Thoracic aorta (tissue), 2 donors: ENCODE results near the gene PAK6. TPM values are rescaled to one million over a fixed set of nuclear protein-coding genes. Genes with fewer than 3 reads are reported as not detected.

Experiments
- ATAC-seq: fragments of 150-250 bp; one replicate; pipeline ENCODE4 v1.8.0; 2017; ENCODE audit warnings: low read depth; ENCODE audit not compliant: insufficient number of reproducible peaks, low FRiP score
- DNase-seq: peaks from one replicate; pipeline ENCODE4 v3.0.0-alpha.2; 2020; ENCODE audit warnings: low spot score
- H3K27ac ChIP-seq, 2 donors: fragments of 200-600 bp; sonication (generic); 1 replicate in 1 of 2; 2 replicates in 1 of 2; pipeline ENCODE4 v1.5.1; 2016; ENCODE audit warnings: mild to moderate bottlenecking in 2 of 2, moderate library complexity in 2 of 2
- H3K27me3 ChIP-seq: fragments of 200-600 bp; sonication (generic); replicated peaks from 2 replicates; pipeline ENCODE4 v1.6.0; 2016; ENCODE audit warnings: mild to moderate bottlenecking; ENCODE audit not compliant: insufficient read depth
- H3K36me3 ChIP-seq: fragments of 200-600 bp; sonication (generic); one replicate; pipeline ENCODE4 v1.5.1; 2016
- H3K4me1 ChIP-seq, 2 donors: fragments of 200-600 bp; sonication (generic); 1 replicate in 1 of 2; 2 replicates in 1 of 2; pipeline versions ENCODE4 v1.5.1 to v1.6.0; 2016; ENCODE audit warnings: low read depth in 2 of 2, mild to moderate bottlenecking in 1 of 2; ENCODE audit not compliant: control insufficient read depth in 1 of 2
- H3K4me3 ChIP-seq: fragments of 200-600 bp; sonication (generic); 2 replicates; pipeline ENCODE4 v1.5.1; 2016; ENCODE audit warnings: mild to moderate bottlenecking
- H3K9me3 ChIP-seq: fragments of 200-600 bp; sonication (generic); 2 replicates; pipeline ENCODE4 v1.5.1; 2016
- CTCF ChIP-seq: fragments of 200-600 bp; sonication (generic); IDR thresholded peaks from one replicate; pipeline ENCODE4 v1.5.1; 2019; ENCODE audit warnings: antibody characterized with exemption
- total RNA-seq, 2 donors: library from RNA; depleted of rRNA; stranded (reverse); fragments of >200 nt; gene quantifications; one replicate each; pipeline versions ENCODE4 v1.1.0 to v1.2.3, GENCODE V29; 2016

Gene PAK6
- total RNA-seq, 2 donors from 2014 or later = 0.68 to 0.78 TPM

GRCh38 chr15:40241269-40242212 lies 2.7 kb downstream of the PAK6 start:
- TF ChIP-seq CTCF = no peak

GRCh38 chr15:40242213-40242599 lies 3.3 kb downstream of the PAK6 start:
- ATAC-seq = no peak
- no peak for DNase-seq
- H3K4me1 ChIP-seq = peaks cover 10% of the 10 kb centered on the region in 2 donors
- no peaks in the 10 kb centered on the region for H3K36me3 ChIP-seq
- no peak for TF ChIP-seq CTCF
- H3K27me3 ChIP-seq = no peaks in the 10 kb centered on the region
- no peaks in the 10 kb centered on the region for H3K9me3 ChIP-seq
- no peak overlapping the region for H3K27ac ChIP-seq
- H3K4me3 ChIP-seq = no peak overlapping the region

More at GRCh38 chr15:40241269-40242212, 2.7 kb downstream of the PAK6 start:
- no peaks in the 10 kb centered on the region for H3K36me3 ChIP-seq
- H3K4me1 ChIP-seq = peaks cover 10% of the 10 kb centered on the region in 2 donors
- no peaks in the 10 kb centered on the region for H3K9me3 ChIP-seq
- H3K4me3 ChIP-seq = no peak overlapping the region
- H3K27me3 ChIP-seq = no peaks in the 10 kb centered on the region
- DNase-seq = no peak
- H3K27ac ChIP-seq = no peak overlapping the region
- ATAC-seq = no peak

- no peaks in the 10 kb centered on the region for H3K36me3 ChIP-seq
- no peaks in the 10 kb centered on the region for H3K27me3 ChIP-seq
- no peaks in the 10 kb centered on the region for H3K9me3 ChIP-seq
- no peak for ATAC-seq
- TF ChIP-seq CTCF = no peak
- no peak overlapping the region for H3K27ac ChIP-seq
- H3K4me1 ChIP-seq = peaks cover 10% of the 10 kb centered on the region in 2 donors
- DNase-seq = no peak
- H3K4me3 ChIP-seq = no peak overlapping the region
Observed at GRCh38 chr15:40242601-40243000, 3.7 kb downstream of the PAK6 start.

GRCh38 chr15:40243126-40243810 lies 4.4 kb downstream of the PAK6 start:
- Histone ChIP-seq H3K4me1 (peaks cover 10% of the 10 kb centered on the region in 2 donors), H3K36me3 (no peaks in the 10 kb centered on the region), H3K27me3 (no peaks in the 10 kb centered on the region), H3K4me3 (no peak overlapping the region), H3K27ac (no peak overlapping the region), H3K9me3 (no peaks in the 10 kb centered on the region)
- TF ChIP-seq CTCF = no peak
- DNase-seq (no peak), ATAC-seq (no peak)

- Histone ChIP-seq H3K4me1 (peaks cover 0 to 5% of the 10 kb centered on the region in 2 donors), H3K4me3 (no peak overlapping the region), H3K27me3 (no peaks in the 10 kb centered on the region), H3K36me3 (no peaks in the 10 kb centered on the region), H3K27ac (no peak overlapping the region), H3K9me3 (no peaks in the 10 kb centered on the region)
- DNase-seq (no peak), ATAC-seq (no peak)
- TF ChIP-seq CTCF = no peak
Observed at GRCh38 chr15:40244961-40245523, 6.2 kb downstream of the PAK6 start.
